Muscle of arm (tissue), 12 donors: ENCODE measurements around the gene CALY. TPM values are rescaled to one million over a fixed set of nuclear protein-coding genes. Genes with fewer than 3 reads are reported as not detected.

ENCODE experiments used
- DNase-seq: peaks from one replicate; pipeline ENCODE4 v3.0.0-alpha.2; 2013
- polyA plus RNA-seq, 12 donors: library from polyadenylated mRNA; unstranded; fragments of 120-200 nt; gene quantifications; one replicate each; pipeline ENCODE4 v1.2.1, GENCODE V29; 2013; ENCODE audit not compliant: insufficient read length in 12 of 12

Gene CALY
- polyA plus RNA-seq, 12 donors: 0.41 TPM; not detected in 11

GRCh38 chr10:133312016-133312768 lies 24.5 kb downstream of the CALY start:
- no peak for DNase-seq

- no peak for DNase-seq
These were observed 25.1 kb downstream of the CALY start for GRCh38 chr10:133311570-133311969.

GRCh38 chr10:133310789-133311188 lies 25.9 kb downstream of the CALY start:
- DNase-seq: no peak

GRCh38 chr10:133310399-133310755 lies 26.3 kb downstream of the CALY start:
- DNase-seq: no peak

GRCh38 chr10:133309720-133310398 lies 26.8 kb downstream of the CALY start:
- no peak for DNase-seq

- peak; percentile 86 for DNase-seq
These were observed 27.5 kb downstream of the CALY start for GRCh38 chr10:133309100-133309719.

- DNase-seq: peak; percentile 86
These were observed 28.1 kb downstream of the CALY start, which contains the start of the genes TUBGCP2 and ZNF511 for GRCh38 chr10:133308421-133309099. Gene TUBGCP2, minus strand, starts transcription at chr10:133308872. Its CDS starts 5,931 bp downstream, at chr10:133302941. Gene ZNF511, plus strand, starts transcription at chr10:133308914. Its CDS starts 30 bp downstream, at chr10:133308944.

- DNase-seq: peak; percentile 42
These were observed 28.8 kb downstream of the CALY start for GRCh38 chr10:133307776-133308420.

- DNase-seq: no peak
These were observed 29.7 kb downstream of the CALY start for GRCh38 chr10:133306941-133307379.

GRCh38 chr10:133306097-133306476 lies 30.6 kb downstream of the CALY start:
- DNase-seq: no peak

- no peak for DNase-seq
These were observed 33.5 kb downstream of the CALY start for GRCh38 chr10:133303206-133303605.

- DNase-seq: no peak
These were observed 34.5 kb downstream of the CALY start for GRCh38 chr10:133302230-133302629.

- DNase-seq: no peak
These were observed 37.0 kb downstream of the CALY start for GRCh38 chr10:133299738-133300137.

- DNase-seq: no peak
These were observed 37.5 kb downstream of the CALY start for GRCh38 chr10:133299224-133299623.

GRCh38 chr10:133298466-133298865 lies 38.2 kb downstream of the CALY start:
- no peak for DNase-seq

- DNase-seq: no peak
These were observed 39.2 kb downstream of the CALY start for GRCh38 chr10:133297504-133297903.

GRCh38 chr10:133295426-133296320 lies 41.0 kb downstream of the CALY start:
- no peak for DNase-seq

- DNase-seq: no peak
These were observed 42.5 kb downstream of the CALY start for GRCh38 chr10:133294189-133294588.

GRCh38 chr10:133293810-133294119 lies 42.9 kb downstream of the CALY start:
- no peak for DNase-seq

- no peak for DNase-seq
These were observed 43.5 kb downstream of the CALY start for GRCh38 chr10:133292919-133293809.
